NT2/D1 (cell line): ENCODE data around the gene FAM13B.

Experiments
- DNase-seq: peaks from one replicate; pipeline ENCODE4 v3.0.0-alpha.2; 2011; ENCODE audit warnings: low read depth, low spot score
- H3K27me3 ChIP-seq: 2 replicates; pipeline ENCODE4 v1.6.0; 2011; ENCODE audit warnings: mild to moderate bottlenecking; ENCODE audit not compliant: insufficient read length, insufficient read depth
- H3K36me3 ChIP-seq: 2 replicates; pipeline ENCODE4 v1.6.1; 2011; ENCODE audit warnings: mild to moderate bottlenecking, low read length, mixed read lengths; ENCODE audit not compliant: insufficient read depth, insufficient read length
- H3K4me1 ChIP-seq: 2 replicates; pipeline ENCODE4 v1.5.1; 2011; ENCODE audit not compliant: insufficient read depth, insufficient read length
- H3K4me3 ChIP-seq: 2 replicates; pipeline ENCODE4 v1.5.1; 2011; ENCODE audit warnings: low read depth; ENCODE audit not compliant: insufficient read length
- H3K9ac ChIP-seq: 2 replicates; pipeline ENCODE4 v1.6.0; 2011; ENCODE audit warnings: low read depth; ENCODE audit not compliant: insufficient read length
- H3K9me3 ChIP-seq: 2 replicates; pipeline ENCODE4 v1.5.1; 2011; ENCODE audit warnings: mild to moderate bottlenecking, low read length; ENCODE audit not compliant: insufficient read depth
- SUZ12 ChIP-seq: IDR thresholded peaks from 2 replicates; pipeline ENCODE4 v1.6.1; 2011; ENCODE audit not compliant: insufficient read length, insufficient read depth; ENCODE audit errors: extremely low read depth
- YY1 ChIP-seq: IDR thresholded peaks from 2 replicates; pipeline ENCODE4 v1.6.1; 2011; ENCODE audit not compliant: insufficient read length, insufficient read depth
- ZNF274 ChIP-seq: IDR thresholded peaks from 2 replicates; pipeline ENCODE4 v1.6.1; 2011; ENCODE audit warnings: mild to moderate bottlenecking, low read depth, low read length

Gene FAM13B

DNA sequence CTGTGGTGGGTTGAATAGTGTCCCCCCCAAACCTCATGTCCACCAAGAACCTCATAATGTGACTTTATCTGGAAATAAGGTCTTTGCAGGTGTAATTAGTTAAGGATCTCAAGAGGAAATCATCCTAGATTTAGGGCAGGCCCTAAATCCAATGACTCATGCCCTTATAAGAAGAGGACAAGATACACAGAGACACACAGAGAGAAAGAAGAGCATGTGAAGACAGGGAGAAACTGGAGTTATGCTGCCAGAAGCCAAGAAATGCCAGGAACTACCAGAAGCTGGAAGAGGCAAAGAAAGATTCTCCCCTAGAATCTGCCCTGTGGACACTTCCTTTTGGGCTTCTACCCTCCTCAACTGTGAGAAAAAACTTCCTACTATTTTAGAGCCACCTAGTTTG, 8.8 kb downstream of the FAM13B start:
- Histone ChIP-seq H3K4me3 (no peak overlapping the region), H3K27me3 (no peaks in the 10 kb centered on the region), H3K9ac (no peak overlapping the region), H3K36me3 (peaks cover 21% of the 10 kb centered on the region), H3K4me1 (no peaks in the 10 kb centered on the region), H3K9me3 (no peaks in the 10 kb centered on the region)
- TF ChIP-seq SUZ12 (no peak), ZNF274 (no peak), YY1 (no peak)
- no peak for DNase-seq

- H3K36me3 ChIP-seq, result peaks cover 32% of the 10 kb centered on the region
- no peak overlapping the region for H3K4me3 ChIP-seq
- H3K27me3 ChIP-seq, result no peaks in the 10 kb centered on the region
- no peak for TF ChIP-seq SUZ12
- no peak for TF ChIP-seq ZNF274
- TF ChIP-seq YY1, result no peak
- no peak overlapping the region for H3K9ac ChIP-seq
- no peak for DNase-seq
- no peaks in the 10 kb centered on the region for H3K4me1 ChIP-seq
- H3K9me3 ChIP-seq, result no peaks in the 10 kb centered on the region
Observed at GRCh38 chr5:138022912-138023311, 10.0 kb downstream of the FAM13B start.

- DNase-seq, result no peak
- H3K4me3 ChIP-seq, result no peak overlapping the region
- no peaks in the 10 kb centered on the region for H3K4me1 ChIP-seq
- peaks cover 42% of the 10 kb centered on the region for H3K36me3 ChIP-seq
- H3K9me3 ChIP-seq, result no peaks in the 10 kb centered on the region
- TF ChIP-seq ZNF274, result no peak
- no peaks in the 10 kb centered on the region for H3K27me3 ChIP-seq
- H3K9ac ChIP-seq, result no peak overlapping the region
Observed at GRCh38 chr5:138021771-138022170, 11.1 kb downstream of the FAM13B start.

GRCh38 chr5:138018849-138019248, 14.0 kb downstream of the FAM13B start:
- no peaks in the 10 kb centered on the region for H3K9me3 ChIP-seq
- H3K27me3 ChIP-seq, result no peaks in the 10 kb centered on the region
- H3K9ac ChIP-seq, result no peak overlapping the region
- H3K4me3 ChIP-seq, result no peak overlapping the region
- DNase-seq, result no peak
- no peak for TF ChIP-seq ZNF274
- TF ChIP-seq SUZ12, result no peak
- no peak for TF ChIP-seq YY1
- no peaks in the 10 kb centered on the region for H3K4me1 ChIP-seq
- H3K36me3 ChIP-seq, result peaks cover 63% of the 10 kb centered on the region

DNA sequence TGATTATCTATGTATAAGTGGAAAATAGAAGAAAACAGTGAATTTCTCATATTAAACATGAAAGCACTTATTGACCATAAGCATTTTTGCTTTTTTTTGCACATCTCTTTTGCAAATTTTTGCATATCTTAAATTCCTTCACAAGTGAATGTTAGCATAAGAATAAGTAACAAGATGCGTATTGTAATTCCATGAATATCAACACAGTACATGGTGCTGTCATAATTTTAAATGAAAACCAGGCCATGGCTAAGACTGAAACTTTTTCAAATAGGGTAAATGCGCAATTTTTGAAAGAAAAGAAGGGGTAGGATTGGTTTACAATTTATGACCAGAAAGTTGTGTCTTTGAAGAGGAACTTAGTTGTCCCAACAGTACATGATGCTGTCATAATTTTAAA, 17.0 kb downstream of the FAM13B start:
- Histone ChIP-seq H3K27me3 (no peaks in the 10 kb centered on the region), H3K4me3 (no peak overlapping the region), H3K9ac (no peak overlapping the region), H3K36me3 (peaks cover 61% of the 10 kb centered on the region), H3K9me3 (no peaks in the 10 kb centered on the region), H3K4me1 (no peaks in the 10 kb centered on the region)
- TF ChIP-seq SUZ12 (no peak), ZNF274 (no peak), YY1 (no peak)
- no peak for DNase-seq

- TF ChIP-seq YY1 (no peak), ZNF274 (no peak), SUZ12 (no peak)
- Histone ChIP-seq H3K9ac (no peak overlapping the region), H3K4me3 (no peak overlapping the region), H3K36me3 (peaks cover 59% of the 10 kb centered on the region), H3K9me3 (no peaks in the 10 kb centered on the region), H3K27me3 (no peaks in the 10 kb centered on the region), H3K4me1 (no peaks in the 10 kb centered on the region)
- DNase-seq, result no peak
Observed at GRCh38 chr5:138011991-138012390, 20.9 kb downstream of the FAM13B start.

DNA sequence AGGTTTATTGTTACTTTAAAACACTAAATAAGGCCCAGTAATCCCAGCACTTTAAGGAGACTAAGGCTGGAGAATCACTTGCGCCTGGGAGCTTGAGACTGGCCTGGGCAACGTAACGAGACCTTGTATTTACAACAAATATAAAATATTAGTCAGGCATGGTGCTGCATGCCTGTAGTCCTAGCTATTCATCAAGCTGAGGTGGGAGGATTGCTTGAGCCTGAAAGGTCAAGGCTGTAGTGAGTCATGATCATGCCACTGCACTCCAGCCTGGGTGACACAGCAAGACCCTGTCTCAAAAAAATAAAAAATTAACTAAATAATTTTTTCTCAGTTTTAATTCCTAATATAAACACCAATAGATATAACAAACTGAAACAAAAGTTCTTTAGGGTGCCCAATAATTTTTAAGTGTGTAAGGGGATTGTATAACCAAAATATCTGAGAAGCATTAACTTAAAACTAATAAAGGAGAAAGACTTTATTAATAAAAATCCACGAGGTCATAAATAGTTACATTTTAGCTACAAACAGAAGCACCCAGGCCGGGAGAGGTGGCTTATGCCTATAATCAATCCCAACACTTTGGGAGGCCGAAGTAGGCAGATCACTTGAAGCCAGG, 32.7 kb downstream of the FAM13B start:
- no peak for DNase-seq
- Histone ChIP-seq H3K9ac (no peak overlapping the region), H3K4me3 (no peak overlapping the region), H3K27me3 (no peaks in the 10 kb centered on the region), H3K9me3 (no peaks in the 10 kb centered on the region), H3K4me1 (no peaks in the 10 kb centered on the region), H3K36me3 (peaks cover 17% of the 10 kb centered on the region)
- TF ChIP-seq YY1 (no peak), ZNF274 (no peak), SUZ12 (no peak)
